Measurements from ENCODE around the gene PDE6G. TPM values are rescaled to one million over a fixed set of nuclear protein-coding genes. Genes with fewer than 3 reads are reported as not detected.

PDE6G gene
- total and polyA plus RNA-seq, 2 of the 13 experiments (the other 11 are each of a cell fraction or from before 2014, with no cell fraction given) = 1.4 to 6.7 TPM

GRCh38 chr17:81635973-81636504, 20.3 kb downstream of the PDE6G start (continued):
- TF ChIP-seq ZNF296 (CRISPR knock-in tag; conservative IDR thresholded peaks at IDR 0.05) = no peak
- TF ChIP-seq E2F5 (CRISPR knock-in tag; conservative IDR thresholded peaks at IDR 0.05) = no peak
- TF ChIP-seq BCL3 (CRISPR knock-in tag; IDR thresholded peaks at IDR 0.05) = 0 out of 2 replicates have a peak, but pooled peaks have one; percentile 2
- no peak for TF ChIP-seq PITX1 (CRISPR knock-in tag; IDR thresholded peaks at IDR 0.05)
- TF ChIP-seq SAP130 (CRISPR knock-in tag; IDR thresholded peaks at IDR 0.05; ENCODE audit: low read depth) = 0 out of 2 replicates have a peak, but pooled peaks have one; percentile 48
- TF ChIP-seq RFXANK (CRISPR knock-in tag; IDR thresholded peaks at IDR 0.05) = peak; percentile 83; the same call in 1 of the 2 replicates
- peak; percentile 42; the same call in 1 of the 2 replicates for TF ChIP-seq FOSL2 (CRISPR knock-in tag; IDR thresholded peaks at IDR 0.05)
- TF ChIP-seq, protein P1, sequence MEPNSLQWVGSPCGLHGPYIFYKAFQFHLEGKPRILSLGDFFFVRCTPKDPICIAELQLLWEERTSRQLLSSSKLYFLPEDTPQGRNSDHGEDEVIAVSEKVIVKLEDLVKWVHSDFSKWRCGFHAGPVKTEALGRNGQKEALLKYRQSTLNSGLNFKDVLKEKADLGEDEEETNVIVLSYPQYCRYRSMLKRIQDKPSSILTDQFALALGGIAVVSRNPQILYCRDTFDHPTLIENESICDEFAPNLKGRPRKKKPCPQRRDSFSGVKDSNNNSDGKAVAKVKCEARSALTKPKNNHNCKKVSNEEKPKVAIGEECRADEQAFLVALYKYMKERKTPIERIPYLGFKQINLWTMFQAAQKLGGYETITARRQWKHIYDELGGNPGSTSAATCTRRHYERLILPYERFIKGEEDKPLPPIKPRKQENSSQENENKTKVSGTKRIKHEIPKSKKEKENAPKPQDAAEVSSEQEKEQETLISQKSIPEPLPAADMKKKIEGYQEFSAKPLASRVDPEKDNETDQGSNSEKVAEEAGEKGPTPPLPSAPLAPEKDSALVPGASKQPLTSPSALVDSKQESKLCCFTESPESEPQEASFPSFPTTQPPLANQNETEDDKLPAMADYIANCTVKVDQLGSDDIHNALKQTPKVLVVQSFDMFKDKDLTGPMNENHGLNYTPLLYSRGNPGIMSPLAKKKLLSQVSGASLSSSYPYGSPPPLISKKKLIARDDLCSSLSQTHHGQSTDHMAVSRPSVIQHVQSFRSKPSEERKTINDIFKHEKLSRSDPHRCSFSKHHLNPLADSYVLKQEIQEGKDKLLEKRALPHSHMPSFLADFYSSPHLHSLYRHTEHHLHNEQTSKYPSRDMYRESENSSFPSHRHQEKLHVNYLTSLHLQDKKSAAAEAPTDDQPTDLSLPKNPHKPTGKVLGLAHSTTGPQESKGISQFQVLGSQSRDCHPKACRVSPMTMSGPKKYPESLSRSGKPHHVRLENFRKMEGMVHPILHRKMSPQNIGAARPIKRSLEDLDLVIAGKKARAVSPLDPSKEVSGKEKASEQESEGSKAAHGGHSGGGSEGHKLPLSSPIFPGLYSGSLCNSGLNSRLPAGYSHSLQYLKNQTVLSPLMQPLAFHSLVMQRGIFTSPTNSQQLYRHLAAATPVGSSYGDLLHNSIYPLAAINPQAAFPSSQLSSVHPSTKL (CRISPR knock-in tag; IDR thresholded peaks at IDR 0.05) = no peak
- TF ChIP-seq ZNF33B (CRISPR knock-in tag; IDR thresholded peaks at IDR 0.05) = peak; percentile 42; the same call in 1 of the 2 replicates
- TF ChIP-seq RFXAP (CRISPR knock-in tag; IDR thresholded peaks at IDR 0.05; ENCODE audit: borderline replicate concordance) = peak; percentile 64; the same call in 1 of the 2 replicates
- TF ChIP-seq, protein P2, sequence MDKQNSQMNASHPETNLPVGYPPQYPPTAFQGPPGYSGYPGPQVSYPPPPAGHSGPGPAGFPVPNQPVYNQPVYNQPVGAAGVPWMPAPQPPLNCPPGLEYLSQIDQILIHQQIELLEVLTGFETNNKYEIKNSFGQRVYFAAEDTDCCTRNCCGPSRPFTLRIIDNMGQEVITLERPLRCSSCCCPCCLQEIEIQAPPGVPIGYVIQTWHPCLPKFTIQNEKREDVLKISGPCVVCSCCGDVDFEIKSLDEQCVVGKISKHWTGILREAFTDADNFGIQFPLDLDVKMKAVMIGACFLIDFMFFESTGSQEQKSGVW (CRISPR knock-in tag; IDR thresholded peaks at IDR 0.05; ENCODE audit: borderline replicate concordance) = no peak
- TF ChIP-seq CREM (IDR thresholded peaks at IDR 0.05) = 0 out of 2 replicates have a peak, but pooled peaks have one; percentile 26
- TF ChIP-seq CREM (CRISPR knock-in tag; IDR thresholded peaks at IDR 0.05) = no peak
- TF ChIP-seq ZBTB7B (CRISPR knock-in tag; IDR thresholded peaks at IDR 0.05) = 0 out of 2 replicates have a peak, but pooled peaks have one; percentile 14
